K562 (cell line): ENCODE data around the gene GET3. TPM values are rescaled to one million over a fixed set of nuclear protein-coding genes. Genes with fewer than 3 reads are reported as not detected.

Source experiments
- AFF1 ChIP-seq, 2 experiments: fragments of 450-650 bp; IDR thresholded peaks; 2 replicates each; pipeline ENCODE4 v1.6.1; 2018; ENCODE audit warnings: mild to moderate bottlenecking in 2 of 2, low read depth in 1 of 2; ENCODE audit not compliant: partially characterized antibody in 2 of 2
- AFF4 ChIP-seq: sonication (generic); formaldehyde crosslinking; IDR thresholded peaks from 2 replicates; pipeline ENCODE4 v1.8.0; 2023; ENCODE audit warnings: mild to moderate bottlenecking, missing genetic modification reagents
- CAMTA2 ChIP-seq: fragments of 250-450 bp; sonication (Bioruptor Pico); conservative IDR thresholded peaks from 2 replicates; pipeline ENCODE4 v1.5.1; 2022
- HSF4 ChIP-seq: fragments of 250-450 bp; sonication (Bioruptor Pico); IDR thresholded peaks from 2 replicates; pipeline ENCODE4 v2.1.2; 2022; ENCODE audit warnings: mild to moderate bottlenecking, moderate library complexity, borderline replicate concordance
- MEF2D ChIP-seq: conservative IDR thresholded peaks from 2 replicates; pipeline ENCODE4 v1.6.1; 2016; ENCODE audit warnings: low read depth, missing genetic modification characterization, missing compliant biosample characterization
- PRDM10 ChIP-seq: fragments of 450-650 bp; IDR thresholded peaks from 2 replicates; pipeline ENCODE4 v1.6.1; 2018; ENCODE audit not compliant: partially characterized antibody
- RBBP5 ChIP-seq: fragments of 200-600 bp; sonication (generic); IDR thresholded peaks from 2 replicates; pipeline ENCODE4 v1.6.1; 2012; ENCODE audit warnings: borderline replicate concordance, mild to moderate bottlenecking, low read length, control low read depth, inconsistent platforms; ENCODE audit not compliant: insufficient read depth, poor library complexity, severe bottlenecking
- SMAD1 ChIP-seq: fragments of 150-350 bp; IDR thresholded peaks from 2 replicates; pipeline ENCODE4 v1.6.1; 2014; ENCODE audit warnings: low read length, low read depth; ENCODE audit not compliant: partially characterized antibody
- USF2 ChIP-seq: sonication (generic); formaldehyde crosslinking; IDR thresholded peaks from 2 replicates; pipeline ENCODE4 v1.5.0; 2020; ENCODE audit warnings: missing genetic modification reagents
- ZNF24 ChIP-seq: fragments of 450-650 bp; IDR thresholded peaks from 2 replicates; pipeline ENCODE4 v1.6.1; 2016
- ZNF764 ChIP-seq: fragments of 250-450 bp; sonication (Bioruptor Pico); IDR thresholded peaks from 2 replicates; pipeline ENCODE4 v1.4.0; 2020; ENCODE audit warnings: low read depth, mild to moderate bottlenecking, moderate library complexity
- polyA plus RNA-seq, 8 experiments: library from polyadenylated mRNA; depleted of rRNA in 4 of 8; stranded (reverse) in 5 of 8; unstranded in 3 of 8; fragments of >200 nt; fragmentation: Nextera tagmentation in 2 of 8; fragmentation: Illumina TruSeq in 1 of 8; extraction: Ambion mirVana in 2 of 8; extraction: Trizol in 1 of 8; gene quantifications; 2 replicates each; pipeline versions ENCODE4 v1.2.1 to v1.2.3, GENCODE V29; 2011 to 2014; ENCODE audit warnings: inconsistent platforms in 1 of 8, missing spikeins in 1 of 8
- total RNA-seq, 7 experiments: library from RNA; depleted of rRNA in 6 of 7; stranded (reverse); fragments of >200 nt in 6 of 7; fragmentation: Illumina TruSeq in 2 of 7; extraction: Trizol in 2 of 7; gene quantifications; 2 replicates each; pipeline versions ENCODE4 v1.2.1 to v1.2.3, GENCODE V29; 2011 to 2021; ENCODE audit warnings: low replicate concordance in 1 of 7

GET3 gene
- total and polyA plus RNA-seq, 9 of the 15 experiments (the other 6 are each of a cell fraction or from before 2014, with no cell fraction given): 8.3 to 83.5 (median 51.8) TPM

GRCh38 chr19:12695997-12696365, 41.3 kb upstream of the GET3 start (continued):
- no peak for TF ChIP-seq AFF1 (IDR thresholded peaks at IDR 0.05; ENCODE audit: low read depth in 1 of 2, partially characterized antibody in 2 of 2)
- no peak for TF ChIP-seq ZNF24
- no peak for TF ChIP-seq CAMTA2 (CRISPR knock-in tag)
- no peak for TF ChIP-seq PRDM10
- TF ChIP-seq RBBP5: no peak
- TF ChIP-seq MEF2D (tag): no peak
- no peak for TF ChIP-seq AFF4
- no peak for TF ChIP-seq ZNF764 (CRISPR knock-in tag)
- TF ChIP-seq HSF4: no peak
- no peak for TF ChIP-seq SMAD1
- TF ChIP-seq USF2 (CRISPR knock-in tag): no peak
